Erythroblast (primary cell): ENCODE data around the gene DZIP3.
"Not testable (repeated sequence)": the region's sequence is repeated elsewhere in the genome, so short reads cannot be mapped to it uniquely, and the experiment has no call there.

ENCODE experiments used
- DNase-seq, 2 experiments: peaks; one replicate each; lab custom pipeline; 2025; lab: John Stamatoyannopoulos, UW
- GATA1 ChIP-seq: IDR thresholded peaks from 2 replicates; pipeline ENCODE4 v1.6.1; 2011; ENCODE audit warnings: low read depth, mild to moderate bottlenecking, control low read depth, low read length, moderate library complexity
- POLR2A ChIP-seq: IDR thresholded peaks from 2 replicates; pipeline ENCODE4 v1.6.1; 2011; ENCODE audit warnings: mild to moderate bottlenecking, low read length

The DZIP3 gene

DNA sequence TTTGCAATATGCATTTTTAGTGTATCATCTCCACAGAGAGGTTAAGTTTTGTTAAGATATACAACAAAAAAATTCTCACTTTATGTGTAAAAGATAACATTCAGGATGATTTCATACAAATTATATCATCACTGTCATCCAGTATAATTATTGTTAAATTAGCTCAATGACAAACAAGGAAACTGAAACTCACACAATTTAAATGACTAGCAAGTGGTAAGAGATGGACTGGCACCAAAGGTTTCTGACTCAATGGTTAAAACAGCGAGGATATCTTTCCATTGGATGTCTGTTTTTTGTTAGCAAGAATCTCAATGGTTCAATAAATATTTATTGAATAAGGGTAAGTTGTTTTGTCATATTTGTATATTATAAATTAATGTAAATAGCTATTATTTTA is 22.9 kb upstream of the DZIP3 start:
- DNase-seq: no peak
- TF ChIP-seq POLR2A: no peak
- no peak for TF ChIP-seq GATA1

DNA sequence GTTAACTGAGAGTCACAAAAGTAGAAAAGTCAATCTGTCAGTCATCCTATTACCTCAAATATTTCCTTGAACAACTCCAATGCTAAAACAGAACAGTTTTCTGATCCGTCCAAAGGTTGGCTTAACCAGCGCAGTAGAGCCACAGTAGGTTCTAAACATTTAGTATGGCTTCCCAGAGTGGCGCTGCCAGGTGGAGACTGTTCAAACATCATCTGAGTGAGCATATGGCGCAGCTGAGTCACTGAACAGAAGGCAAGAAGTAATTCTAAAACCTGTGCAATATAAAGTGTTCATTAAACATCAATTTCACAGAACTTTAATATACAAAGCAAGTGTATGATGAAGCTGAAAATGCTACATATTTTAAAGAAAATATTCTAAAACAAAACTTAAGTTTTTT is 20.2 kb upstream of the DZIP3 start:
- no peak for DNase-seq
- no peak for TF ChIP-seq POLR2A
- TF ChIP-seq GATA1: no peak

DNA sequence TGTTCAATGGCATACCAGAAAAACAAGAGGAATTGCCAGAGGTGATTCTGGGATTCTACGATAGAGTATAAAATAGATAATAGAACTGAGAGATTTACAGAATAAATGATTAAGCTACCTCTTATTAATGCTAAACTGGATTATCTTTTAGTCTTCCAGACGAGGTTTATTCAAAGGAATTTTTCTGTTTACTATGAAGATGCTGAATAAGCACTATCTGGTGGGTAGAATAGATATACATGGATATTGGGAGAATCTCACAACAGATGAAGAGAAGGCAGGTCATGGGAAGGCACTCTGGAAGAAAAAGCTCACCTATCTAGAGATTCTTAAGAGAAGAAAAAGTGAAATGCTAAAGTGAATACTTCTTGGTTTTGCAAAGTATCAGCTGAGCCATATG is 11.5 kb upstream of the DZIP3 start:
- TF ChIP-seq GATA1: no peak
- no peak for TF ChIP-seq POLR2A
- no peak for DNase-seq

DNA sequence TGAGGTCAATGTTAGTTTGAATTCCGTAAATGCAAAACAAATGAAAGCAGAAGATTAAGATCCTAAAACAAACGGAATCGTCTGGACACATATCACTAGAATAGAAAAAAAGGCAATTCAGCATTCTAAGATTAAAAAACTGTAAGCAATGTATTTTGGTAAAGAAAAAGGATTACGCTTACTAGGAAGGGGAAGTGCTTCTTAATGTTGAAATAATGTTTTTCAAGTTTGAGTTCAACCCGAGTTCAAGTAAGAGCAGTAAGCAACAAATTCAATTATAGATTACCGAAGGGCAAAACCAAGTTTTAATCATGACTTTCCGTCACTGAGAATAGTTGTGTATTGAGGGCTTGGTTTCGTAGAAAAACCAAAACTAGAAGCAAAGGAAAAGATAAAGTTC is 921 bp upstream of the DZIP3 start:
- TF ChIP-seq GATA1 (no peak), POLR2A (no peak)
- peak; percentile 35 to 68 for DNase-seq

DNA sequence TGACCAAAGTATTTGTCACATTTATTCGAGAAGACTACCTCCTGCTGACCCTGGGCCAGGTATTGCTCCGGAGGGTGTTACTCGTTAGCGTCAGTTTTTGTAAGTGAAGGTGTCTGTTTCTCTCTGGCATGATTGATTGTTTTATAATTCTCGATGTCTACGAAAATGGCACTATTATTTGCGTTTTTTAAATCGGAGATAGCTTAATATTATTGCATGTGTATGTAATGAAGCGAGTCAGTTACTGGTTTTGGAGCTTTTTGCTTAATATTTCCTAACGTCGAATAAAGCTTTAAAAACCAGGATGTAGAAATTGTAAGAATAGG is 439 bp downstream of the DZIP3 start:
- TF ChIP-seq POLR2A: no peak
- TF ChIP-seq GATA1: no peak
- no peak for DNase-seq

DNA sequence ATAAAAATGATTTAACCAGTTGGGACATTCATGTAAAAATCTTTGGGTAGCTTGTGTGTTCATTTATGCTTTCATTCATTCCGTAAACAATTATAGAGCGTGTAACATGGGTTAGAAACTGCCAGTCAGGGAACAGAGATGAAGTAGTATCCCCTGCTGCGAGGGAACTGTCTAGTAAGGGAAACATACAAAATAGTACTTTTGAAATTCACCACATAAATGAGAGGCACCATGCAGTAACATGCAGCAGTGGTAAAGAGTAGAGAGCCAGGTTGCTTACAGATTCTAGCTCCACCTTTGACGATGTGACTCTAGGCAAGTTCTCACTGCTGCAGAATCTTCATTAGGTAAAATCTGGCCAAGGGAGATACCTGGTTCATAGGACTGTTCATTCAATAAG is 938 bp downstream of the DZIP3 start:
- TF ChIP-seq POLR2A (no peak), GATA1 (no peak)
- no peak for DNase-seq

DNA sequence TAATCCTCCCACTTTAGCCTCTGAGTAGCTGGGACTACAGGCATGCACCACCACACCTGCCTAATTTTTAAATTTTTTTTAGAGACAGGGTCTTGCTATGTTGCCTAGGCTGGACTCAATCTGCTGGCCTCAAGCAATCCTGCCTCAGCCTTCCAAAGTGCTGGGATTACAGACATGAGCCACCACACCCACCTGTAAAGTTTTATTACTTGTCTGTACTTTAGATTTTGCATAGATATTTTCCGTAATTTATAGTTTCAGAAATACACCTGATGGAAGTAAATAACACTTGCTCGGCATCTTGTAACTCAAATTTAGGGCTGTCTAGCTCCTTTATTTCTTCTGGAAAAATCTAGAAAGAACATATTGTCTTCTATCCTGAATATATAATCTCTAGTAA is 5.8 kb downstream of the DZIP3 start:
- DNase-seq: no peak
- TF ChIP-seq POLR2A (no peak), GATA1 (no peak)

DNA sequence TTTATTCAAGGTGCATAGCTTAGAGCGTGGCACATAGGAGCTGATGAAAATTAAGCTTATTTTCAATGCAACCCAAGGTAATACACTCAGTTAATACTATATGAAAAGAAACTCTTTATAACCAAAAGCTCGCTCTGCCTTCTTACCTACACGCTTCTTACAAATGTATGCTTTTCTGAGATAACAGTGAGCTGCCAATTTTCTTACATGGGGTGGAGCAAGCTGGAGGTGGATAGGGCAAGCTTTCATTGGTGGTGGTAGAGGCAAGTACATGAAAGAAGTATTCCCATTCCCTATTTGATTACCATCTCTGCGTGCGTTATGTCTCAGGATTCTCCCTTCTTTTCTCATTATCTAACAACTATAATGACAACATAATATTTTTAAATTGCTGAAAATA is 8.9 kb downstream of the DZIP3 start:
- peak; percentile 63 to 78 for DNase-seq
- no peak for TF ChIP-seq GATA1
- peak; percentile 24 for TF ChIP-seq POLR2A

DNA sequence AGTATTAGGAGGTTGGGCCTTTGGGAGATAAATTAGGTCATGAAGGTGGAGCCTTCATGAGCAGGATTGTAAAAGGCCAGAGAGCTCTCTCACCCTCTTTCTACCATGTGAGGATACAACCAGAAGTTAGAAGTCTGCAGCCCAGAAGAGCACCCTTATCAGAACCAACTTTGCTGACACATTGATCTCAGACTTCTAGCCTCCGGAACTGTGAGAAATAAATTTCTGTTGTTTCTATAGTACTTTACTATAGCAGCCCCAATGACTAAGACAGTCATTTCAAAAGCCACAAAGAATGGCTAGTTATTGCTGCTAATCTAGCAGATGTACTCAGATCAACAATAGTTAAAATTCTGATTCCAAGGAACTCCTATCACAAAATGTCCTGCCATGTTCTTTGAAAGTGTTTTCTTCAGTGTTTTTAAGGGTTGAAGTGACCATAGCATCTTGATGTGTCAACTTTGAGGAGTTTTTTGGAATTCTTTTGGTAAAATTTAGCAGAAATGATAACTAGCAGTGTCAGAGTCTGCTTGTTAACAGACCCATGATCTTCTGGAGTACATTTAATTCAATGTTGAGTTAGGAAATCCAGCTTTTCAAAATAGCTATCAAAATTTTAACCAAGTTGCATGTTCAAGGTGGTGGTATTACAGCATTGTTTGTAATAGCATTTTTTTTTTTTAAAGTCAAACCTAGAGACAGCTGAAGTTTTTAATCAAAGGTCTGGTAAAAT is 10.3 kb downstream of the DZIP3 start:
- TF ChIP-seq GATA1 (no peak), POLR2A (no peak)
- DNase-seq: peak; percentile 50 to 71

DNA sequence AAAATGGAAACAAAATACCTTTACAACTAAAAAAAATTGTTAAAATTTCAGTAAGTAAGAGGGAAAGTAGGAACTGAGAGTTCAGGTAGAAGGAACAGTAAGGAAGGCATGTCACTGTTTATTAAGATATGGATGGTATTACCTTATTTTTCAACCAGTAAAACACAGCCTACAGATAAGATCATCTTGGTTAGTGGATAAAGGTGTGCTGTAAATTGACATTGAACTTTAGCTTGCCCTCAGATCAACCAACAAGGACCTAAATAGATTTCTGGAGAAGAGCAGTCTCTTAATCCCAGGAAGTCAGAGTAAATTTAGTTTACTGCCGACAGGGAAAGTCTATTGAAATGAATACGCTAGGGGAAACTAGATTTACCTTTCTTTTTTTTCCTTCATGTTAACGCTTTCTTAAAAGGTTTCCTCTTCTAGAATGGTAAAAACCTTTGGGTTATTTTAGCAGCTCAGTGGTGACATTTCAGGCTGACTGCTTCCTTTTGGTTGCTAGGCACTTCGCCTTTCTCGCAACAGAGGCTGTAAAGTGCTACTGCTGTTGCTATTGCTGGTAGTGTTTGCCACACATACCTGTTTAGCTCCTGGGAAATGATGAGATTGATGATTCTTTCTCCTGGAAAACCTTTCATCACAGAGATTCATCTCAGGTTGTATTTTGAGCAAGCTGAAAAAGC is 12.9 kb downstream of the DZIP3 start:
- no peak for DNase-seq
- TF ChIP-seq GATA1 (no peak), POLR2A (no peak)

DNA sequence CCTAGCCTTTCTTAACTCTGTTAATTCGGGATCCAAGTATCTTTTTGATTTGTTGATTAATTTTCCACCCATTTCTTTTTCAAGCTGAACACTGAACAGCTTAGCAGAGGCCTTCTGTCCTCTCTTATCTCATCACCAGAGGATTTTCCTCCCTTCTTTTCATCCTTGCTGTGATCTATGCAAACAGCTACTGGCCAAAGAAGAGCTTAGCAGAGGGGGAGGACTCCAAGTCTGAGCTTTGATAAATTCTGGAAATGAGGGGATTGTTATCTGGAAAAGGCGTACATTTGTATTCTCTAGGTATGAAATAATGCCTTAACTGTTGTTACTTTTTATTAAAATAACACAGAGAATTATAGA is 13.4 kb downstream of the DZIP3 start:
- TF ChIP-seq POLR2A: no peak
- no peak for TF ChIP-seq GATA1
- DNase-seq: no peak

DNA sequence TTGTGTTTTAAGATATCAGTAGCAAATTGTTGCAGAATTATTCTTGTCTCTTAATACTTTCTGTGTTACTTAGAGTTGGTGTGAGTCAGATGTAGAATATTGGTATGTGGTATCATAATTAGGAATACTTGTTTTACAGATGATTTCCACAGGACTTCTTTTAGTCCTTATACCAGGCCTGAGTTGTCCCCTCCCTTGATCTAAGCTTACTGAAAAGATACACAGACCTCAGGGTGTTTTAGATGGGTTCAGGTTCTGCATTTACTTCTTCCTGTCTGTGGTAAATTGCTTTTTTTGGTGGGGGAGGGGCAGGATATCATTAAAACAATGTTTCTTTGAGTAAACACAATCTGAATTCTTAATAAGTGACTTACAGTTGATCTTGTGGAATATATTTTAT is 14.2 kb downstream of the DZIP3 start:
- no peak for DNase-seq
- TF ChIP-seq GATA1 (no peak), POLR2A (no peak)

DNA sequence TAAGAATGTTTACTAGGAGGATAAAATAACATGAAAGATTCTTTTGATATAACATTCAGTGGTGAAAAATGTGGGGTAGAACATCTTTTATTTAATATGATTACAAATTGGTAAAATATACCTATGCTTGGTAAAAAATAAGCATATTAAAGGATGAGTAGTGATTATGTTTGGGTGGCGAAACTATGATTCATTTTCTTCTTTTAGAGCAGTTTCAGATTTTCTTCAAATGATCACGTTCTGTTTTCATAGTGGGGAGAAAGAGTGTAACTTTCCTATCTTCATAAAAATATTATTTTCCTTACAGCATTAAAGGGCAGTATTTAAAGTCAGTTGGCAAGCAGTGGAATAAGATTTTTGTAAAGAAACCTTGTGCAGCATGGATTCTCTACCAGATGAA is 15.5 kb downstream of the DZIP3 start:
- DNase-seq: no peak
- TF ChIP-seq GATA1: no peak
- TF ChIP-seq POLR2A: no peak

DNA sequence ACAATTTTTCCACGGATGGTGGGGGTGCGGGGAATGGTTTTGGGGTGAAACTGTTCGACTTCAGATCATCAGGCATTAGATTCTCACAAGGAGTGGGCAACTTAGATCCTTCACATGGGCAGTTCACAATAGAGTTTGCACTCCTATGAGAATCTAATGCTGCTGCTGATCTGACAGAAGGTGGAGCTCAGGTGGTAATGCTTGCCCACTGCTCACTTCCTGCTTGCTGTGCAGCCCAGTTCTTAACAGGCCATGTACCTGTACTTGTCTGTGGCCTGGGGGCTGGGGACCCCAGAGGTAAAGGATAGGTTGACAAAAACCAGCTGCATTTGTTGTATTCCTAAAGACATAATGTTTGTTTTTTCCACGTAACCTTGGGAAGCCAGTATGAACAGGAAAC is 16.0 kb downstream of the DZIP3 start:
- no peak for DNase-seq
- TF ChIP-seq GATA1 (no peak), POLR2A (no peak)

DNA sequence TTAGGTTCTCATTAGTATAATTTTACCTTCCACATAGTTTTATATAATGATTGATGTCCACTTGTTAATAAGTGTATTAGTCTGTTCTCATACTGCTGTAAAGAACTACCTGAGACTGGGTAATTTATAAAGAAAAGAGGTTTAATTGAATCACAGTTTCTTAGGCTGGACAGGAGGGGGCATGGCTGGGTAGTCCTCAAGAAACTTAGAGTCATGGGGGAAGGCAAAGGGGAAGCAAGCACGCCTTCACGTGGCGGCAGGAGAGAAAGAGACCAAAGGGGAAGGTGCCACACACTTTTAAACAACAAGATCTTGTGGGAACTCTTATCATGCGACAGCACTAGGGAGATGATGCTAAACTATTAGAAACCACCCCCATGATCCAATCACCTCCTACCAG is 19.2 kb downstream of the DZIP3 start:
- DNase-seq: no peak
- TF ChIP-seq GATA1 (no peak), POLR2A (no peak)

DNA sequence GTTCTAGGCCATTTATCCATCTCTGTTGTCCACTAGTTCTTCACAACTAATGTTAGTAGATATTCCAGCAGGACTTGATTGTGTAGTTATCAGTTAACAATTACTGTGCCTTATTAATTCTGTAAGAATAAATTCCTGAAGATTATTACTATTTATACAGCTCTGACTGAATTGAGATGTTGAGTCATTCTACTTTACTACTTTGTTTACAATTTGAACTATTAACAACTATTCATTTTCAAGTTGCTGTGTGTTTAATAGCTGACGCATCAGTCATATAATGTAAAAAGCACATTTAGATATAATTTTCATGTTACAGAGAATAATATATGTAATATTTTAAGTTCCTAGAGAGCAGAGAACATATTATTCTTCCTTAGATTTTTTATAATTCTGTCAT is 21.1 kb downstream of the DZIP3 start:
- DNase-seq: no peak
- TF ChIP-seq GATA1 (no peak), POLR2A (no peak)

DNA sequence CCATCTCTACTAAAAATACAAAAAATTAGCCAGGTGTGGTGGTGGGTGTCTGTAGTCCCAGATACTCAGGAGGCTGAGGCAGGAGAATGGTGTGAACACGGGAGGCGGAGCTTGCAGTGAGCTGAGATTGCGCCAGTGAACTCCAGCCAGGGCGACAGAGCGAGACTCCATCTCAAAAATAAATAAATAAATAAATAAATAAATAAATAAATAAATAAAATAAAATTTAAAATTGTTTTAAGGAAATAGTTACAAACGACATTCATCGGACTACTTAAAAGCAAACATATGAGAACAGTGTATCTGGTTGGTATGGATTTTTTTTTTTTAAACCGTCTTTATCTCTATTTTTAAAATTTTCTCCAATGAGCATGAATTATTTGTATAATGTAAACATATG is 26.6 kb downstream of the DZIP3 start:
- DNase-seq: not testable (repeated sequence)
